H9 (cell line): Measurements from ENCODE around the gene CERK. TPM values are rescaled to one million over a fixed set of nuclear protein-coding genes. Genes with fewer than 3 reads are reported as not detected.

Source experiments
- DNase-seq: peaks from one replicate; pipeline ENCODE4 v3.0.0-alpha.2; 2017
- H2AFZ ChIP-seq: one replicate; pipeline ENCODE4 v1.6.1; 2013; ENCODE audit warnings: mild to moderate bottlenecking, low read length, control low read depth, moderate library complexity
- H2AK5ac ChIP-seq: 2 replicates; pipeline ENCODE4 v1.6.1; 2013; ENCODE audit warnings: low read length, control low read depth, mixed read lengths; ENCODE audit not compliant: insufficient read length
- H2BK120ac ChIP-seq: one replicate; pipeline ENCODE4 v1.6.1; 2013; ENCODE audit warnings: low read depth, mild to moderate bottlenecking, low read length, control low read depth, inconsistent platforms; ENCODE audit not compliant: poor library complexity, severe bottlenecking
- H2BK12ac ChIP-seq: 2 replicates; pipeline ENCODE4 v1.6.1; 2013; ENCODE audit warnings: low read length, control low read depth, mixed read lengths, low read depth; ENCODE audit not compliant: insufficient read length
- H2BK15ac ChIP-seq: 2 replicates; pipeline ENCODE4 v1.6.1; 2013; ENCODE audit warnings: low read depth, low read length, control low read depth
- H2BK20ac ChIP-seq: one replicate; pipeline ENCODE4 v1.6.1; 2013; ENCODE audit warnings: low read depth, mild to moderate bottlenecking, low read length, control low read depth, inconsistent platforms; ENCODE audit not compliant: poor library complexity, severe bottlenecking
- H2BK5ac ChIP-seq: 2 replicates; pipeline ENCODE4 v1.6.1; 2013; ENCODE audit warnings: low read length, control low read depth, mixed read lengths; ENCODE audit not compliant: insufficient read length
- H3K14ac ChIP-seq: 2 replicates; pipeline ENCODE4 v1.6.1; 2013; ENCODE audit warnings: low read length, control low read depth; ENCODE audit not compliant: insufficient read depth
- H3K18ac ChIP-seq: 2 replicates; pipeline ENCODE4 v1.6.1; 2013; ENCODE audit warnings: low read depth, mild to moderate bottlenecking, mixed read lengths, low read length, control low read depth; ENCODE audit not compliant: insufficient read length
- H3K23ac ChIP-seq: 2 replicates; pipeline ENCODE4 v1.6.1; 2013; ENCODE audit warnings: low read length, control low read depth, mixed read lengths, low read depth; ENCODE audit not compliant: insufficient read length
- H3K23me2 ChIP-seq: 2 replicates; pipeline ENCODE4 v1.6.1; 2013; ENCODE audit warnings: low read depth, mild to moderate bottlenecking, mixed read lengths, low read length, control low read depth; ENCODE audit not compliant: insufficient read length, poor library complexity, severe bottlenecking
- H3K27ac ChIP-seq: 2 replicates; pipeline ENCODE4 v1.5.1; 2013; ENCODE audit warnings: low read length, control low read depth, mixed read lengths, low read depth; ENCODE audit not compliant: insufficient read length
- H3K27me3 ChIP-seq: 2 replicates; pipeline ENCODE4 v1.6.1; 2013; ENCODE audit warnings: low read length, control low read depth, inconsistent platforms; ENCODE audit not compliant: insufficient read depth
- H3K4ac ChIP-seq: 2 replicates; pipeline ENCODE4 v1.6.1; 2013; ENCODE audit warnings: low read depth, mild to moderate bottlenecking, control low read depth, inconsistent platforms, low read length, moderate library complexity
- H3K4me1 ChIP-seq: 2 replicates; pipeline ENCODE4 v1.6.1; 2013; ENCODE audit warnings: low read length, control low read depth, inconsistent platforms; ENCODE audit not compliant: insufficient read depth
- H3K4me2 ChIP-seq: 2 replicates; pipeline ENCODE4 v1.6.1; 2013; ENCODE audit warnings: low read length, control low read depth, mixed read lengths; ENCODE audit not compliant: insufficient read length, insufficient read depth
- H3K56ac ChIP-seq: 2 replicates; pipeline ENCODE4 v1.6.1; 2013; ENCODE audit warnings: low read depth, mild to moderate bottlenecking, mixed read lengths, low read length, control low read depth; ENCODE audit not compliant: insufficient read length
- H3K79me1 ChIP-seq: 2 replicates; pipeline ENCODE4 v1.6.1; 2013; ENCODE audit warnings: low read depth, mild to moderate bottlenecking, moderate library complexity, low read length, control low read depth, inconsistent platforms; ENCODE audit not compliant: insufficient read depth, poor library complexity, severe bottlenecking
- H3K79me2 ChIP-seq: 2 replicates; pipeline ENCODE4 v1.6.1; 2013; ENCODE audit warnings: low read length, control low read depth, inconsistent platforms; ENCODE audit not compliant: insufficient read depth
- H3K9ac ChIP-seq: 2 replicates; pipeline ENCODE4 v1.6.1; 2013; ENCODE audit warnings: low read length, control low read depth, mixed read lengths; ENCODE audit not compliant: insufficient read length; ENCODE audit errors: extremely low read depth
- H3K9me3 ChIP-seq: one replicate; pipeline ENCODE4 v1.6.1; 2013; ENCODE audit warnings: low read depth, low read length, inconsistent platforms; ENCODE audit not compliant: control insufficient read depth
- H3T11ph ChIP-seq: one replicate; pipeline ENCODE4 v1.6.1; 2013; ENCODE audit warnings: mild to moderate bottlenecking, low read length, control low read depth, inconsistent platforms
- H4K20me1 ChIP-seq: one replicate; pipeline ENCODE4 v1.6.1; 2013; ENCODE audit not compliant: control insufficient read depth, insufficient read length, insufficient read depth
- H4K5ac ChIP-seq: 2 replicates; pipeline ENCODE4 v1.6.1; 2013; ENCODE audit warnings: low read depth, mild to moderate bottlenecking, mixed read lengths, low read length, control low read depth; ENCODE audit not compliant: insufficient read length
- H4K8ac ChIP-seq: replicated peaks from 2 replicates; pipeline ENCODE4 v1.6.1; 2013; ENCODE audit warnings: low read length, control low read depth, mixed read lengths, low read depth; ENCODE audit not compliant: insufficient read length
- H4K91ac ChIP-seq: 2 replicates; pipeline ENCODE4 v1.6.1; 2013; ENCODE audit warnings: low read depth, mild to moderate bottlenecking, moderate library complexity, mixed read lengths, low read length, control low read depth; ENCODE audit not compliant: insufficient read length
- H3K27ac Mint-ChIP-seq, 3 experiments: 2 replicates in 2 of 3; 3 replicates in 1 of 3; pipeline ENCODE4 v1.8.0; 2020 to 2021; ENCODE audit warnings: mixed read lengths in 3 of 3, mild to moderate bottlenecking in 1 of 3, moderate library complexity in 1 of 3
- H3K27me3 Mint-ChIP-seq: 2 replicates; pipeline ENCODE4 v1.8.0; 2021; ENCODE audit warnings: low read depth, mild to moderate bottlenecking, moderate library complexity, mixed read lengths
- H3K36me3 Mint-ChIP-seq, 3 experiments: 2 replicates in 2 of 3; 3 replicates in 1 of 3; pipeline ENCODE4 v1.8.0; 2020 to 2021; ENCODE audit warnings: low read depth in 3 of 3, mixed read lengths in 3 of 3; ENCODE audit not compliant: insufficient read depth in 1 of 3
- H3K4me1 Mint-ChIP-seq, 2 experiments: 2 replicates each; pipeline ENCODE4 v1.8.0; 2020; ENCODE audit warnings: mixed read lengths in 2 of 2
- H3K4me3 Mint-ChIP-seq, 2 experiments: 2 replicates in 1 of 2; 3 replicates in 1 of 2; pipeline ENCODE4 v1.8.0; 2020 to 2021; ENCODE audit warnings: mild to moderate bottlenecking in 2 of 2, mixed read lengths in 2 of 2, moderate library complexity in 1 of 2
- H3K9me3 Mint-ChIP-seq, 2 experiments: 2 replicates in 1 of 2; 3 replicates in 1 of 2; pipeline ENCODE4 v1.8.0; 2020; ENCODE audit warnings: mild to moderate bottlenecking in 2 of 2, mixed read lengths in 2 of 2, moderate library complexity in 1 of 2
- WGBS: extraction: QIAGEN DNeasy Blood & Tissue Kit; methylation state at CpG from one replicate; pipeline ENCODE4 v1.1.7; 2013; ENCODE audit warnings: missing lambda C conversion rate, low lambda C conversion rate, mixed read lengths; ENCODE audit not compliant: insufficient read length; ENCODE audit errors: extremely low coverage; 5-methylcytosine and 5-hydroxymethylcytosine counted together
- total RNA-seq: library from RNA; stranded (reverse); gene quantifications from 2 replicates; pipeline ENCODE4 v1.2.1, GENCODE V29; 2021
- TF ChIP-seq, protein P1 (sequence below): fragments of 200-600 bp; sonication (generic); conservative IDR thresholded peaks from 3 replicates; pipeline ENCODE4 v1.8.0; 2021; ENCODE audit warnings: antibody characterized with exemption, mild to moderate bottlenecking

The CERK gene
- total RNA-seq, 1 experiment from 2014 or later = 47.1 TPM

DNA sequence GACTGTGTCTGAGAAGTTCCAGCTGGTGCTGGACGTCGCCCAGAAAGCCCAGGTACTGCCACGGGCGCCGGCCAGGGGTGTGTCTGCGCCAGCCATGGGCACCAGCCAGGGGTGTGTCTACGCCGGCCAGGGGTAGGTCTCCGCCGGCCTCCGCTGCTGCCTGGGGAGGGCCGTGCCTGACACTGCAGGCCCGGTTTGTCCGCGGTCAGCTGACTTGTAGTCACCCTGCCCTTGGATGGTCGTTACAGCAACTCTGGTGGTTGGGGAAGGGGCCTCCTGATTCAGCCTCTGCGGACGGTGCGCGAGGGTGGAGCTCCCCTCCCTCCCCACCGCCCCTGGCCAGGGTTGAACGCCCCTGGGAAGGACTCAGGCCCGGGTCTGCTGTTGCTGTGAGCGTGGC is 69.9 kb downstream of the CERK start:
- H2AK5ac ChIP-seq = no peak overlapping the region
- no CpG with 5 or more reads among the region's 24 CpGs for WGBS

More for the DNA sequence above, 69.9 kb downstream of the CERK start:
- Histone ChIP-seq H3K23me2 (no peaks in the 10 kb centered on the region), H2BK15ac (no peak overlapping the region), H3K9ac (no peak overlapping the region), H3K18ac (no peak overlapping the region), H2BK12ac (no peak overlapping the region), H3K79me2 (no peaks in the 10 kb centered on the region), H3K9me3 (no peaks in the 10 kb centered on the region), H3K27me3 (no peaks in the 10 kb centered on the region), H4K91ac (no peak overlapping the region), H2AFZ (no peak overlapping the region), H4K20me1 (no peaks in the 10 kb centered on the region), H3T11ph (no peak overlapping the region), H3K4me2 (no peak overlapping the region), H3K4ac (no peak overlapping the region), H4K8ac (no peak overlapping the region), H3K23ac (no peak overlapping the region), H2BK120ac (no peak overlapping the region), H3K27ac (no peak overlapping the region), H3K79me1 (no peaks in the 10 kb centered on the region), H4K5ac (no peak overlapping the region), H2BK20ac (no peak overlapping the region), H3K56ac (no peak overlapping the region), H3K4me1 (no peaks in the 10 kb centered on the region), H2BK5ac (no peak overlapping the region), H3K14ac (no peak overlapping the region)
- Mint-ChIP-seq H3K36me3 (peaks cover 2 to 7% (median 5%) of the 10 kb centered on the region in 3 experiments; a peak in 5 of 7 replicates), H3K9me3 (no peaks in the 10 kb centered on the region), H3K27me3 (no peaks in the 10 kb centered on the region), H3K4me3 (no peak overlapping the region), H3K4me1 (no peaks in the 10 kb centered on the region), H3K27ac (no peak overlapping the region)
- no peak for DNase-seq
- TF ChIP-seq, protein P1, sequence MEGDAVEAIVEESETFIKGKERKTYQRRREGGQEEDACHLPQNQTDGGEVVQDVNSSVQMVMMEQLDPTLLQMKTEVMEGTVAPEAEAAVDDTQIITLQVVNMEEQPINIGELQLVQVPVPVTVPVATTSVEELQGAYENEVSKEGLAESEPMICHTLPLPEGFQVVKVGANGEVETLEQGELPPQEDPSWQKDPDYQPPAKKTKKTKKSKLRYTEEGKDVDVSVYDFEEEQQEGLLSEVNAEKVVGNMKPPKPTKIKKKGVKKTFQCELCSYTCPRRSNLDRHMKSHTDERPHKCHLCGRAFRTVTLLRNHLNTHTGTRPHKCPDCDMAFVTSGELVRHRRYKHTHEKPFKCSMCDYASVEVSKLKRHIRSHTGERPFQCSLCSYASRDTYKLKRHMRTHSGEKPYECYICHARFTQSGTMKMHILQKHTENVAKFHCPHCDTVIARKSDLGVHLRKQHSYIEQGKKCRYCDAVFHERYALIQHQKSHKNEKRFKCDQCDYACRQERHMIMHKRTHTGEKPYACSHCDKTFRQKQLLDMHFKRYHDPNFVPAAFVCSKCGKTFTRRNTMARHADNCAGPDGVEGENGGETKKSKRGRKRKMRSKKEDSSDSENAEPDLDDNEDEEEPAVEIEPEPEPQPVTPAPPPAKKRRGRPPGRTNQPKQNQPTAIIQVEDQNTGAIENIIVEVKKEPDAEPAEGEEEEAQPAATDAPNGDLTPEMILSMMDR = no peak
